ENCODE results near the gene KCTD17. TPM values are rescaled to one million over a fixed set of nuclear protein-coding genes. Genes with fewer than 3 reads are reported as not detected.
A peak's percentile ranks its signal among the peaks of the same experiment; 100 is the strongest.

Gene KCTD17
- total RNA-seq, 1 experiment from 2014 or later = 32.7 TPM

DNA sequence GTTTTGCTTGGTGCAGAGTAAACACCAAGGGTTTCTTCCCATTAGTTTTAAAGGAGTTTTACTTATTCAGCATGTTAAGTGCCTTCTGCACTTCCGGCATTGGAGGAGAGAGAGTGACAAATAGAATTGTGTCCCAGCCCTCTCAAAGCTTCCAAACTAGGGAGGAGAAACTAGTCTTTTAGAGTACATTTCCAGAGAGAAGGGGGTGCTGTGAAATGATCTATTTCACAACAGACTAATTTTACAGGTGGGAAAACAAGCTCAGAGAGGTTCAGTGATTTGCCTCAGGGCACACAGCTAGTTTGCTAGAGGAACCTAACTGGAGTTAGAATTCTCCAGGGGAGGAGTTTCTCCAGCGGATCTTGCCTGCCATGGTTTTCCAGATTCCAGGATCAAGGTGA lies 19.4 kb upstream of the KCTD17 start:
- BruUV-seq (replicated peaks) = no TSS peak
- TF ChIP-seq SIN3A (IDR thresholded peaks at IDR 0.05; ENCODE audit: borderline replicate concordance, insufficient read depth, low read depth, low read length) (no peak), POLR2AphosphoS5 (IDR thresholded peaks at IDR 0.05; ENCODE audit: low read depth, low read length) (no peak), TCF7L2 (IDR thresholded peaks at IDR 0.05; ENCODE audit: low read depth, low read length) (no peak)
- TF ChIP-seq, protein P1, sequence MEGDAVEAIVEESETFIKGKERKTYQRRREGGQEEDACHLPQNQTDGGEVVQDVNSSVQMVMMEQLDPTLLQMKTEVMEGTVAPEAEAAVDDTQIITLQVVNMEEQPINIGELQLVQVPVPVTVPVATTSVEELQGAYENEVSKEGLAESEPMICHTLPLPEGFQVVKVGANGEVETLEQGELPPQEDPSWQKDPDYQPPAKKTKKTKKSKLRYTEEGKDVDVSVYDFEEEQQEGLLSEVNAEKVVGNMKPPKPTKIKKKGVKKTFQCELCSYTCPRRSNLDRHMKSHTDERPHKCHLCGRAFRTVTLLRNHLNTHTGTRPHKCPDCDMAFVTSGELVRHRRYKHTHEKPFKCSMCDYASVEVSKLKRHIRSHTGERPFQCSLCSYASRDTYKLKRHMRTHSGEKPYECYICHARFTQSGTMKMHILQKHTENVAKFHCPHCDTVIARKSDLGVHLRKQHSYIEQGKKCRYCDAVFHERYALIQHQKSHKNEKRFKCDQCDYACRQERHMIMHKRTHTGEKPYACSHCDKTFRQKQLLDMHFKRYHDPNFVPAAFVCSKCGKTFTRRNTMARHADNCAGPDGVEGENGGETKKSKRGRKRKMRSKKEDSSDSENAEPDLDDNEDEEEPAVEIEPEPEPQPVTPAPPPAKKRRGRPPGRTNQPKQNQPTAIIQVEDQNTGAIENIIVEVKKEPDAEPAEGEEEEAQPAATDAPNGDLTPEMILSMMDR (IDR thresholded peaks at IDR 0.05) = no peak
- TF ChIP-seq, protein P2, sequence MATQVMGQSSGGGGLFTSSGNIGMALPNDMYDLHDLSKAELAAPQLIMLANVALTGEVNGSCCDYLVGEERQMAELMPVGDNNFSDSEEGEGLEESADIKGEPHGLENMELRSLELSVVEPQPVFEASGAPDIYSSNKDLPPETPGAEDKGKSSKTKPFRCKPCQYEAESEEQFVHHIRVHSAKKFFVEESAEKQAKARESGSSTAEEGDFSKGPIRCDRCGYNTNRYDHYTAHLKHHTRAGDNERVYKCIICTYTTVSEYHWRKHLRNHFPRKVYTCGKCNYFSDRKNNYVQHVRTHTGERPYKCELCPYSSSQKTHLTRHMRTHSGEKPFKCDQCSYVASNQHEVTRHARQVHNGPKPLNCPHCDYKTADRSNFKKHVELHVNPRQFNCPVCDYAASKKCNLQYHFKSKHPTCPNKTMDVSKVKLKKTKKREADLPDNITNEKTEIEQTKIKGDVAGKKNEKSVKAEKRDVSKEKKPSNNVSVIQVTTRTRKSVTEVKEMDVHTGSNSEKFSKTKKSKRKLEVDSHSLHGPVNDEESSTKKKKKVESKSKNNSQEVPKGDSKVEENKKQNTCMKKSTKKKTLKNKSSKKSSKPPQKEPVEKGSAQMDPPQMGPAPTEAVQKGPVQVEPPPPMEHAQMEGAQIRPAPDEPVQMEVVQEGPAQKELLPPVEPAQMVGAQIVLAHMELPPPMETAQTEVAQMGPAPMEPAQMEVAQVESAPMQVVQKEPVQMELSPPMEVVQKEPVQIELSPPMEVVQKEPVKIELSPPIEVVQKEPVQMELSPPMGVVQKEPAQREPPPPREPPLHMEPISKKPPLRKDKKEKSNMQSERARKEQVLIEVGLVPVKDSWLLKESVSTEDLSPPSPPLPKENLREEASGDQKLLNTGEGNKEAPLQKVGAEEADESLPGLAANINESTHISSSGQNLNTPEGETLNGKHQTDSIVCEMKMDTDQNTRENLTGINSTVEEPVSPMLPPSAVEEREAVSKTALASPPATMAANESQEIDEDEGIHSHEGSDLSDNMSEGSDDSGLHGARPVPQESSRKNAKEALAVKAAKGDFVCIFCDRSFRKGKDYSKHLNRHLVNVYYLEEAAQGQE (IDR thresholded peaks at IDR 0.05; ENCODE audit: insufficient read depth in 1 of 2, low read depth in 2 of 2, low read length in 1 of 2) = no peak
- CTCF ChIA-PET = no interaction called here
- POLR2A ChIA-PET = no interaction called here
- no peak overlapping the region for H3K4me3 ChIP-seq (ENCODE audit: low read depth in 2 of 2, low read length in 2 of 2)
- ATAC-seq (no peak), DNase-seq (ENCODE audit: low read depth, low spot score) (no peak)
- no peaks in the 10 kb centered on the region for H3K27me3 ChIP-seq (ENCODE audit: control insufficient read depth, insufficient read depth, low read length)
- H3K9me3 ChIP-seq (ENCODE audit: control insufficient read depth, insufficient read depth, low read depth, low read length) = no peaks in the 10 kb centered on the region
- no peak overlapping the region for H3K27ac ChIP-seq (ENCODE audit: low read length)
- in situ Hi-C loops (cut with HindIII; ENCODE audit: low pct_unique_long_range_greater_than_20kb, low sequenced_read_pairs) = no loop called here
- intact Hi-C loops (cut with micrococcal nuclease; ENCODE audit: unreplicated experiment) = no loop called here
- H3K4me1 ChIP-seq (ENCODE audit: control insufficient read depth, insufficient read depth, low read length) = peaks cover 4% of the 10 kb centered on the region; the same call in 1 of the 2 replicates
- no peaks in the 10 kb centered on the region for H3K36me3 ChIP-seq (ENCODE audit: control insufficient read depth, insufficient read depth, low read length)

DNA sequence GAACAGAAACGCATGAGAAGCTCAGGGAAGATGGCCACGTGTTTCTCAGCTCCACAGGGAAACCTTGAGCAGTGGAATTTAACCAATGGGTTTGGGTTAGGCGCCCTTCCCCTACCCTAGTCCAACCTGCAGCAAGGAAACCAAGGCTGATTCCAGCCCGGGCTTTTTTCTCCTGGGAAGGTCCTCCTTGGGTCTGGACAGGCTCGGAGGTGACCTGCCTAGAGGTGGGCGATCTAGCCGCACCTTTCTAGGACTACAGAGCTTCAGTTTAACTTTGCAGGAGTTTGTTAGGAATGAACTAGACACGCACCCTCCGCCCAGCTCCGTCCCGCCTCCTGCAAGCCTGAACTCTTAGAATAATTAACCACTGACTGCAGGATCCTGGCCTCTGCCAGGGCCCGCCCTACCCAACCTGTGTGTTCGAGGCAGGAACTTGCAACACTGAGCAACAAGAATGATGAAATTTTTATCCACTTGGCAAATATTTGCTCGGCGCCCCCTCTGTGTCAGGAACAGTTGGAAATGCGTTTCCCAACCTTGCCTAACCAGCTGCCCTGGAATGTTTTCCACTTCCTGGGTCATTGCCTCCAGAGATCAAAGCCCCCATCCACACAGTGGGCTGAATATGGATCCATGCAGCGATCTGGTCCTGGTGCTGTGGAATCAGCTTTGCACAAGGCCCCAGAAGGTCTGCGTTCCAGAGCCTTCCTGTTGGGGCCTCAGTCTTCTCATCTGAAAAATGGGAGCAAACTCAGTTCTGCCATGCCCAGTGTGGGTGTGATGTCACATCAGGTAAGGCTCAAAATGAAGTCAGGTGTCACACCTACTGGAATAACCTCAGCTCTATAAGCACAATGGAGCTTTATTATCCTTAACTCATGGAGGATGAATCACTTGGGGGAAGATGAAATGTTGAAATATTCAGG lies 18.7 kb upstream of the KCTD17 start:
- in situ Hi-C loops (cut with HindIII; ENCODE audit: low pct_unique_long_range_greater_than_20kb, low sequenced_read_pairs) = no loop called here

More for the DNA sequence above, 18.7 kb upstream of the KCTD17 start:
- CTCF ChIA-PET = no interaction called here
- no peaks in the 10 kb centered on the region for H3K9me3 ChIP-seq (ENCODE audit: control insufficient read depth, insufficient read depth, low read depth, low read length)
- H3K4me3 ChIP-seq (ENCODE audit: low read depth in 2 of 2, low read length in 2 of 2) = no peak overlapping the region
- DNase-seq (ENCODE audit: low read depth, low spot score) (no peak), ATAC-seq (peak; percentile 40; the same call in 1 of the 2 replicates)
- intact Hi-C loops (cut with micrococcal nuclease; ENCODE audit: unreplicated experiment) = no loop called here
- POLR2A ChIA-PET = no interaction called here
- H3K36me3 ChIP-seq (ENCODE audit: control insufficient read depth, insufficient read depth, low read length) = no peaks in the 10 kb centered on the region
- no peaks in the 10 kb centered on the region for H3K27me3 ChIP-seq (ENCODE audit: control insufficient read depth, insufficient read depth, low read length)
- TF ChIP-seq TCF7L2 (IDR thresholded peaks at IDR 0.05; ENCODE audit: low read depth, low read length) = no peak
- TF ChIP-seq POLR2AphosphoS5 (IDR thresholded peaks at IDR 0.05; ENCODE audit: low read depth, low read length) = no peak
- TF ChIP-seq SIN3A (IDR thresholded peaks at IDR 0.05; ENCODE audit: borderline replicate concordance, insufficient read depth, low read depth, low read length) = no peak
- TF ChIP-seq, protein P2 (IDR thresholded peaks at IDR 0.05; ENCODE audit: insufficient read depth in 1 of 2, low read depth in 2 of 2, low read length in 1 of 2) = no peak
- TF ChIP-seq, protein P1 (IDR thresholded peaks at IDR 0.05) = no peak
- no TSS peak for BruUV-seq (replicated peaks)
- H3K27ac ChIP-seq (ENCODE audit: low read length) = no peak overlapping the region
- peaks cover 4% of the 10 kb centered on the region; the same call in 1 of the 2 replicates for H3K4me1 ChIP-seq (ENCODE audit: control insufficient read depth, insufficient read depth, low read length)

Measured in Panc1 (cell line).